AG09319 (cell line): ENCODE measurements around the gene SLC34A2.

Experiments used
- DNase-seq: peaks from one replicate; pipeline ENCODE4 v3.0.0-alpha.2; 2010; ENCODE audit warnings: low read depth; ENCODE audit errors: extremely low read depth
- TF ChIP-seq, protein P1 (sequence below): IDR thresholded peaks from 2 replicates; pipeline ENCODE4 v1.5.1; 2011; ENCODE audit warnings: low read depth, mild to moderate bottlenecking, inconsistent platforms, low read length, moderate library complexity

Gene SLC34A2

DNA sequence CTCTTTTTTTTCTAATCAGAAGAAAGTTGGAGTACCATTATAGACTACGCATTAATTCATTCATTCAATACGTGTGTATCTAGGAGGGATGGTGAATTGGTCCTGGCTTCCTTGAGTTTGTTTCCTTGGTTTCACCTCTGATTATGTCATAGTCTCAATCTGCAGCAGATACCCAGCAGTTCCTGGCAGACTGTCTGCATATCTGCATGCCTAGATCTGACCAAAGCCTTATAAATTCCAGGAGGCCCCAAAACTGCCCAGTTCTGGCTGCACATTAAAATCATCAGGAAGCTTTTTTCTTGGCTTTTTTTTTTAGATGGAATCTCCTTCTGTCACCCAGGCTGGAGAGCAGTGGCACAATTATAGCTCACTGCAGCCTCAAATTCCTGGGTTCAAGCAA lies 27.2 kb upstream of the SLC34A2 start:
- TF ChIP-seq, protein P1, sequence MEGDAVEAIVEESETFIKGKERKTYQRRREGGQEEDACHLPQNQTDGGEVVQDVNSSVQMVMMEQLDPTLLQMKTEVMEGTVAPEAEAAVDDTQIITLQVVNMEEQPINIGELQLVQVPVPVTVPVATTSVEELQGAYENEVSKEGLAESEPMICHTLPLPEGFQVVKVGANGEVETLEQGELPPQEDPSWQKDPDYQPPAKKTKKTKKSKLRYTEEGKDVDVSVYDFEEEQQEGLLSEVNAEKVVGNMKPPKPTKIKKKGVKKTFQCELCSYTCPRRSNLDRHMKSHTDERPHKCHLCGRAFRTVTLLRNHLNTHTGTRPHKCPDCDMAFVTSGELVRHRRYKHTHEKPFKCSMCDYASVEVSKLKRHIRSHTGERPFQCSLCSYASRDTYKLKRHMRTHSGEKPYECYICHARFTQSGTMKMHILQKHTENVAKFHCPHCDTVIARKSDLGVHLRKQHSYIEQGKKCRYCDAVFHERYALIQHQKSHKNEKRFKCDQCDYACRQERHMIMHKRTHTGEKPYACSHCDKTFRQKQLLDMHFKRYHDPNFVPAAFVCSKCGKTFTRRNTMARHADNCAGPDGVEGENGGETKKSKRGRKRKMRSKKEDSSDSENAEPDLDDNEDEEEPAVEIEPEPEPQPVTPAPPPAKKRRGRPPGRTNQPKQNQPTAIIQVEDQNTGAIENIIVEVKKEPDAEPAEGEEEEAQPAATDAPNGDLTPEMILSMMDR: no peak
- DNase-seq: no peak

GRCh38 chr4:25632135-25632534 lies 23.5 kb upstream of the SLC34A2 start:
- TF ChIP-seq, protein P1: no peak
- no peak for DNase-seq

GRCh38 chr4:25633541-25633940 lies 22.1 kb upstream of the SLC34A2 start:
- TF ChIP-seq, protein P1: no peak
- DNase-seq: no peak

GRCh38 chr4:25635501-25635900 lies 20.1 kb upstream of the SLC34A2 start:
- TF ChIP-seq, protein P1: no peak
- DNase-seq: no peak

DNA sequence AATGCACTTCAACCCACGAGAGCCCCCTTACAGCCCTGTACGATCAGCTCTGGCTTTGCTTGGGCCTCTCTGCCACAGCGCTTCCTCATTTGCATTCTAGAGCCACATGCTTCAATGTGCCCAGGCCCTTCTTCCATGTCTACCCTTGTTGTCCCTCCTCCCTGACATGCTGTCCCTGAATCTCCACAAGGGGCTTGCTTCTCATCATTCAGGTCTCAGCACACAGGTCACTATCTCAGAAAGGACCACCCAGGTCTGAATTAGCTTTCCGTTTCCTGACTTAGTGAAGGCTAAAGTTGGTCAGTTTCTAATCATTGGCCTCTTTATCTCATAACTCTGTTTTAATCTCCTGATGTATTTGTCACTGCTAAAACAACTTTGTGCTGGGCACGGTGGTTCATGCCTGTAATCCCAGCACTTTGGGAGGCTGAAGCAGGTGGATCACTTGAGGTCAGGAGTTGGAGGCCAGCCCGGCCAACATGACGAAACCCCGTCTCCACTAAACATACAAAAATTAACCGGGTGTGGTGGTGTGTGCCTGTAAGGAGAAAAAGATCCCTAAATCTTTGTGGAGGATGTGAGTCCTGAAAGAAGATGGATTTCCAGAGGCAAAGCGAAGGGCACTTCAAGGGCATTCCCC lies 17.9 kb upstream of the SLC34A2 start:
- TF ChIP-seq, protein P1: no peak
- no peak for DNase-seq

DNA sequence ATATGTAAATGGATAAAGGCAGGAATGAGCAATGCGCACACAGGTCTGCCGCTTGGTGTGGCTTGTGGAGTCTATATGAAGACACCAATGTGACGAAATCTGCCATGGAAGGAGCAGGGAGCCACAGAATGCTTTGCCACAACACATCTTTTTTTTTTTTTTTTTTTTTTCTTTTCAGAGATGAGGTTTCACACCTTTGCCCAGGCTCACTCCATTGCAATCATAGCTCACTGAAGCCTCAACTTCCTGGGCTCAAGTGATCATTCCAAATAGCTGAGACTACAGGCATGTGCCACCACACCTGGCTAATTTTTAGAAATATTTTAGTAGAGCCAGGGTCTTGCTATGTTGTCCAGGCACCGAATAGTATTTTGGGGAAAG lies 17.4 kb upstream of the SLC34A2 start:
- TF ChIP-seq, protein P1: no peak
- no peak for DNase-seq

DNA sequence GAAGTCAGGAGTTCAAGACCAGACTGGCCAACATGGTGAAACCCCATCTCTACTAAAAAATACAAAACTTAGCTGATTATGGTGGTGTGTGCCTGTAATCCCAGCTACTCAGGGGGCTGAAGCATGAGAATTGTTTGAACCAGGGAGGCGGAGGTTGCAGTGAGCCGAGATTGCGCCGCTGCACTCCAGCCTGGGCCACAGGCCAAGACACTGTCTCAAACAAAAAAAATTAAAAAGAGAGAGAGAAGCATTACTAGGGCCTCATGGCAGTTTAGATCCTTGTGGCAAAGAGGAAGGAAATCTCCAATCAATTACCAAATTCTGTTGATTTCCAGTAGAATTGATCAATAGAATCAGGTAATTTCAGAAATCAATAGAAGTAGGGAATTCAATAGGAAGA lies 16.8 kb upstream of the SLC34A2 start:
- DNase-seq: no peak
- TF ChIP-seq, protein P1: no peak
